ENCODE measurements around the gene IL4.

IL4 gene

GRCh38 chr5:132668706-132669454, 4.9 kb upstream of the IL4 start:
- H3K27ac ChIP-seq = no peak overlapping the region
- TF ChIP-seq CTCF (IDR thresholded peaks at IDR 0.05; ENCODE audit: low read depth, low read length) = no peak

GRCh38 chr5:132669455-132669820, 4.4 kb upstream of the IL4 start:
- Histone ChIP-seq H3K9me3 (ENCODE audit: severe bottlenecking) (no peaks in the 10 kb centered on the region), H3K4me3 (ENCODE audit: low read depth, low read length) (no peak overlapping the region), H3K36me3 (no peaks in the 10 kb centered on the region), H3K27me3 (ENCODE audit: insufficient read depth, low read depth, severe bottlenecking) (no peaks in the 10 kb centered on the region), H3K27ac (no peak overlapping the region)
- no peak for TF ChIP-seq CTCF (IDR thresholded peaks at IDR 0.05; ENCODE audit: low read depth, low read length)
- no peak for DNase-seq

More at GRCh38 chr5:132668706-132669454, 4.9 kb upstream of the IL4 start:
- no peak for DNase-seq
- Histone ChIP-seq H3K36me3 (no peaks in the 10 kb centered on the region), H3K9me3 (ENCODE audit: severe bottlenecking) (no peaks in the 10 kb centered on the region), H3K4me3 (ENCODE audit: low read depth, low read length) (no peak overlapping the region), H3K27me3 (ENCODE audit: insufficient read depth, low read depth, severe bottlenecking) (no peaks in the 10 kb centered on the region)

DNA sequence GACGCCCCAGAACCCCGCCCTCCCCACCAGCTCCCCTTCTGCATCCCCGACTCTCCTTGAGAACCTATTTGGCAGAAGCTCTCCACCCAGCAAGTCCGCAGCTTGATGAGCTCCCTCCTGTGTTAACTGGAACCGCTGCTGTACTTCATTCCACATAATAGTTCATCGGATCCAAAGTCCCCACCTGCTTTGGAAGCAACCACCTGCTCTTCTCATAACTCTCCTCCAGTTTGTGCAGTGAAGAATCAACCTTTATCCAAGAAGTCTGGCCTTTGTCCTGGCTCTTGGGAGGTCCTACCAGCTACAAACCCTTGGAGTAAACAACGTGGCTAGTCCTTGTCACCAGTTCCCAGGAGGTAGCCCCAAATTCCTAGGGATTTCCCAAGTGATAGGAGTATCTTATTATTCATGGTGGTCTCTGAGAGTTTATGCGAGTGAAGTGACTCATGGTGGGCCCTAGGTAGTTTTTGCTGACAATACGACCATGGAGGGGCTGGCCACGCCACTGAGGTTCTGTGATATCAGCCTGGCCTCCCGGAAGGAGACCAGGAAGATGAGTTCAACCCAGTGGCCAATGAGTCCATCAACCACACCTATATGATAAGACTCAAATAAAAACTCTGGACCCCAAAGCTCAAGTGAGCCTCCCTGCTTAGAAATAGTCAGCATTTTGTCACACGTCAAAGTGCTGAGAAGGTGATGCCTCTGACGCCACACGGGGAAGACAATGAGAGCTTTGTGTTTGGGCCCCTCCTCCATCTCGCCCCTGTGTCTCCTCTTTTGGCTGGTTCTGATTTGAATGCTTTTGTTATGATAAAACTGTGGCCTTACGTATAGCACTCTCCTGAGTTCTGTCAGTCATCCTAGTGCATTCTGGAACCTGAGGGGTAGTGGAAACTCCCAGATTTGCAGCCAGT, 3.6 kb upstream of the IL4 start:
- no peak for DNase-seq
- no peaks in the 10 kb centered on the region for H3K27me3 ChIP-seq (ENCODE audit: insufficient read depth, low read depth, severe bottlenecking)
- no peak for TF ChIP-seq CTCF (IDR thresholded peaks at IDR 0.05; ENCODE audit: low read depth, low read length)
- no peak overlapping the region for H3K4me3 ChIP-seq (ENCODE audit: low read depth, low read length)
- no peak overlapping the region for H3K27ac ChIP-seq
- H3K9me3 ChIP-seq (ENCODE audit: severe bottlenecking) = no peaks in the 10 kb centered on the region
- no peaks in the 10 kb centered on the region for H3K36me3 ChIP-seq

DNA sequence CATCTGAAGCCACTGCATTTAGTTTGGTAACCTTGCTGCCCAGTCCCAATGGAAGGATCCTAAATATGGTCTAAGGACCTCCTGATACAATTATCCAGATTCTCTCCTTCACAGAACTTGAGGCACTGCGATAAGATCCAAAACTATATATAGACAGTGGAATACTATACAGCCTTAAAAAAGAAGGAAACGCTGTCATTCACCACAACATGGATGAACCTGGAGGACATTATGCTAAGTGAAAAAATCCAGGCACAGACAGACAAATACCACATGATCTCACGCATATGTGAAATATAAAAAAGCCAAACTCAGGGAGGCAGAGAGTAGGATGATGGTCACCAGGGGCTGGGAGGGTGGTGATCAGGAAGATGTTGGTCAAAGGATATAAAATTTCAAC, 2.8 kb upstream of the IL4 start:
- H3K36me3 ChIP-seq = no peaks in the 10 kb centered on the region
- no peak for DNase-seq
- no peak overlapping the region for H3K27ac ChIP-seq
- H3K9me3 ChIP-seq (ENCODE audit: severe bottlenecking) = no peaks in the 10 kb centered on the region
- no peak overlapping the region for H3K4me3 ChIP-seq (ENCODE audit: low read depth, low read length)
- no peaks in the 10 kb centered on the region for H3K27me3 ChIP-seq (ENCODE audit: insufficient read depth, low read depth, severe bottlenecking)
- TF ChIP-seq CTCF (IDR thresholded peaks at IDR 0.05; ENCODE audit: low read depth, low read length) = no peak

GRCh38 chr5:132673488-132673887, 301 bp upstream of the IL4 start:
- Histone ChIP-seq H3K27ac (no peak overlapping the region), H3K9me3 (ENCODE audit: severe bottlenecking) (no peaks in the 10 kb centered on the region), H3K27me3 (ENCODE audit: insufficient read depth, low read depth, severe bottlenecking) (no peaks in the 10 kb centered on the region), H3K4me3 (ENCODE audit: low read depth, low read length) (no peak overlapping the region), H3K36me3 (no peaks in the 10 kb centered on the region)
- no peak for TF ChIP-seq CTCF (IDR thresholded peaks at IDR 0.05; ENCODE audit: low read depth, low read length)
- DNase-seq = no peak
